Measurements from ENCODE around the gene MEGF11. TPM values are rescaled to one million over a fixed set of nuclear protein-coding genes. Genes with fewer than 3 reads are reported as not detected.

MEGF11 gene
- total RNA-seq, 1 experiment from 2014 or later, result not detected

- no peak for DNase-seq
- no peak overlapping the region for H3K4me2 ChIP-seq
- H3K9me3 ChIP-seq (ENCODE audit: insufficient read depth, low read depth), result no peaks in the 10 kb centered on the region
- no peak overlapping the region for H3K4me3 ChIP-seq
- no peak overlapping the region for H3K27ac ChIP-seq
- H4K20me1 ChIP-seq (ENCODE audit: insufficient read depth), result no peaks in the 10 kb centered on the region
- intact Hi-C loops (cut with micrococcal nuclease; ENCODE audit: unreplicated experiment), result no loop called here
- H3K36me3 ChIP-seq (ENCODE audit: low read depth), result no peaks in the 10 kb centered on the region
- H3K27me3 ChIP-seq (ENCODE audit: insufficient read depth, low read depth), result peaks cover 14% of the 10 kb centered on the region
- no peaks in the 10 kb centered on the region for H3K4me1 ChIP-seq (replicated peaks; ENCODE audit: insufficient read depth)
- POLR2A ChIA-PET (ENCODE audit: unreplicated experiment), result no interaction called here
- CTCF ChIA-PET, result no interaction called here
- no TSS peak for BruUV-seq (replicated peaks)
- no peaks in the 10 kb centered on the region for H3F3A ChIP-seq (ENCODE audit: insufficient read depth, low read depth)
- H3K79me2 ChIP-seq (ENCODE audit: low read depth), result no peaks in the 10 kb centered on the region
- no peaks in the 10 kb centered on the region for H3K9me2 ChIP-seq (ENCODE audit: insufficient read depth)
- no peak overlapping the region for H2AFZ ChIP-seq
- TF ChIP-seq CTCF (conservative IDR thresholded peaks at IDR 0.05), result no peak
- TF ChIP-seq EZH2 (IDR thresholded peaks at IDR 0.05; ENCODE audit: low read depth), result no peak
Measured at GRCh38 chr15:66221126-66221525, 32.4 kb downstream of the MEGF11 start.

- Histone ChIP-seq H3K9me3 (ENCODE audit: insufficient read depth, low read depth) (no peaks in the 10 kb centered on the region), H3K4me2 (no peak overlapping the region), H3K4me3 (no peak overlapping the region), H3K27me3 (ENCODE audit: insufficient read depth, low read depth) (peaks cover 14% of the 10 kb centered on the region), H3K79me2 (ENCODE audit: low read depth) (no peaks in the 10 kb centered on the region), H3K27ac (no peak overlapping the region), H4K20me1 (ENCODE audit: insufficient read depth) (no peaks in the 10 kb centered on the region), H3K4me1 (replicated peaks; ENCODE audit: insufficient read depth) (no peaks in the 10 kb centered on the region), H2AFZ (no peak overlapping the region), H3K9me2 (ENCODE audit: insufficient read depth) (no peaks in the 10 kb centered on the region), H3K36me3 (ENCODE audit: low read depth) (no peaks in the 10 kb centered on the region), H3F3A (ENCODE audit: insufficient read depth, low read depth) (no peaks in the 10 kb centered on the region)
- ChIA-PET POLR2A (ENCODE audit: unreplicated experiment) (no interaction called here), CTCF (no interaction called here)
- intact Hi-C loops (cut with micrococcal nuclease; ENCODE audit: unreplicated experiment), result no loop called here
- TF ChIP-seq EZH2 (IDR thresholded peaks at IDR 0.05; ENCODE audit: low read depth) (no peak), CTCF (conservative IDR thresholded peaks at IDR 0.05) (no peak)
- no TSS peak for BruUV-seq (replicated peaks)
- no peak for DNase-seq
Measured at GRCh38 chr15:66220601-66221000, 32.9 kb downstream of the MEGF11 start.

- Histone ChIP-seq H3K79me2 (ENCODE audit: low read depth) (no peaks in the 10 kb centered on the region), H4K20me1 (ENCODE audit: insufficient read depth) (no peaks in the 10 kb centered on the region), H3K4me1 (replicated peaks; ENCODE audit: insufficient read depth) (no peaks in the 10 kb centered on the region), H3K36me3 (ENCODE audit: low read depth) (no peaks in the 10 kb centered on the region), H3K4me2 (no peak overlapping the region), H3K9me2 (ENCODE audit: insufficient read depth) (no peaks in the 10 kb centered on the region), H2AFZ (no peak overlapping the region), H3K27me3 (ENCODE audit: insufficient read depth, low read depth) (peaks cover 19% of the 10 kb centered on the region), H3K27ac (no peak overlapping the region), H3F3A (ENCODE audit: insufficient read depth, low read depth) (no peaks in the 10 kb centered on the region), H3K9me3 (ENCODE audit: insufficient read depth, low read depth) (no peaks in the 10 kb centered on the region), H3K4me3 (no peak overlapping the region)
- ChIA-PET CTCF (no interaction called here), POLR2A (ENCODE audit: unreplicated experiment) (no interaction called here)
- no TSS peak for BruUV-seq (replicated peaks)
- DNase-seq, result no peak
- intact Hi-C loops (cut with micrococcal nuclease; ENCODE audit: unreplicated experiment), result no loop called here
- TF ChIP-seq EZH2 (IDR thresholded peaks at IDR 0.05; ENCODE audit: low read depth) (no peak), CTCF (conservative IDR thresholded peaks at IDR 0.05) (no peak)
Measured at GRCh38 chr15:66219339-66219738, 34.2 kb downstream of the MEGF11 start.
